Type B pancreatic cell (in vitro differentiated cells): ENCODE results near the gene PKP3. TPM values are rescaled to one million over a fixed set of nuclear protein-coding genes. Genes with fewer than 3 reads are reported as not detected.

Experiments
- DNase-seq: peaks from one replicate; pipeline ENCODE4 v3.0.0; 2021; ENCODE audit warnings: mixed read lengths; ENCODE audit not compliant: unreplicated experiment; ENCODE audit errors: extremely low spot score
- H3K27ac Mint-ChIP-seq: 2 replicates; pipeline ENCODE4 v1.8.0; 2021; ENCODE audit warnings: mild to moderate bottlenecking, mixed read lengths
- H3K27me3 Mint-ChIP-seq: 2 replicates; pipeline ENCODE4 v1.8.0; 2021; ENCODE audit warnings: mixed read lengths
- H3K36me3 Mint-ChIP-seq: 2 replicates; pipeline ENCODE4 v1.8.0; 2021; ENCODE audit warnings: mixed read lengths
- H3K4me1 Mint-ChIP-seq: one replicate; pipeline ENCODE4 v1.8.0; 2021; ENCODE audit warnings: mixed read lengths; ENCODE audit not compliant: unreplicated experiment
- H3K4me3 Mint-ChIP-seq: 2 replicates; pipeline ENCODE4 v1.8.0; 2021; ENCODE audit warnings: mild to moderate bottlenecking, mixed read lengths
- H3K9me3 Mint-ChIP-seq: 2 replicates; pipeline ENCODE4 v1.8.0; 2021; ENCODE audit warnings: mixed read lengths
- CTCF ChIP-seq: fragments of 200-600 bp; sonication (generic); conservative IDR thresholded peaks from 2 replicates; pipeline ENCODE4 v1.5.0; 2021; ENCODE audit warnings: antibody characterized with exemption, mild to moderate bottlenecking
- total RNA-seq: library from RNA; stranded (reverse); gene quantifications from 2 replicates; pipeline ENCODE4 v1.2.1, GENCODE V29; 2021; ENCODE audit warnings: low replicate concordance

PKP3 gene
- total RNA-seq, 1 donor from 2014 or later = 51.6 TPM

- TF ChIP-seq CTCF = no peak
- H3K27ac Mint-ChIP-seq = no peak overlapping the region
- peaks cover 20% of the 10 kb centered on the region for H3K36me3 Mint-ChIP-seq
- H3K27me3 Mint-ChIP-seq = no peaks in the 10 kb centered on the region
- no peaks in the 10 kb centered on the region for H3K9me3 Mint-ChIP-seq
- no peaks in the 10 kb centered on the region for H3K4me1 Mint-ChIP-seq
- no peak for DNase-seq
- no peak overlapping the region for H3K4me3 Mint-ChIP-seq
Observed at GRCh38 chr11:372809-373715, 20.9 kb upstream of the PKP3 start.

DNA sequence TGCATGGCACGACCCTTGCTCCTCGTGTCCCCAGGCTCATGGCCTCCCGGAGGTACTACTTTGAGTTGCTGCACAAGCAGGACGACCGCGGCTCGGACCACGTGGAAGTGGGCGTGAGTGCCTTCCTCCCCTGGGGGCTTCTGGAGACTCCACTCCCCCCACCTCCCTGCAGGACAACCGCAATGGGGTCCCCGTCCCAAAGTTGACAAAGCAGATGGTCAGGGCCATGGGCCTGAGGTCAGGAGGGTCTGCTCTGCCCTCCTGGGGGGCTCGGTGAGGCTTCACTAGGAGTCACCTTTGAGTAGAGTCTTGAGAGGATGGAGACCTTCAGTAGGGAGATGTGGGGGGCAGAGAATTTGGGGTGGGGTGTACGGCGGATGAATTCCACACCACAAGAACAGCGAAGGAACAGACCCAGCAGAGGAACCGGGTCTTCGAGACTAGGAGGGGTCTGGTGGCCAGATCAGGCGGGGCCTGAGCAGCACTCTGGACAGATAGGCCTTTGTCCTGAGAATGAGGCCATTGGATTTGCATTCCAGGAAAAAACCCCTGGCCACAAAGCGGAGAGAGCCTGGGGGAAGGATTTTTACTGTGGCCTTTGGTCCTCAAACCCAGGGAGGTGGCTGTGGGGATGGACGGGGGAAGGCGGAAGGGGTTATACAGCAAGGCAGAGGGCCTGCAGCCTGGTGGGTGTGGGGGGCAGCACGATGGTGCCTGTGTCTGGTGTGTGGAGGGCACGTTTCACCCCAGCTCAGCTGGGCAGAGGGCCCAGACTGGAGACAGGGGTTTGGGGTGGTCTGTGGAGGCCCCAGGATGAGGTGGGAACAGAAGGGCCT is 20.1 kb upstream of the PKP3 start:
- Mint-ChIP-seq H3K36me3 (peaks cover 27% of the 10 kb centered on the region), H3K27ac (no peak overlapping the region), H3K9me3 (no peaks in the 10 kb centered on the region), H3K27me3 (no peaks in the 10 kb centered on the region), H3K4me3 (no peak overlapping the region), H3K4me1 (no peaks in the 10 kb centered on the region)
- no peak for DNase-seq
- TF ChIP-seq CTCF = no peak

DNA sequence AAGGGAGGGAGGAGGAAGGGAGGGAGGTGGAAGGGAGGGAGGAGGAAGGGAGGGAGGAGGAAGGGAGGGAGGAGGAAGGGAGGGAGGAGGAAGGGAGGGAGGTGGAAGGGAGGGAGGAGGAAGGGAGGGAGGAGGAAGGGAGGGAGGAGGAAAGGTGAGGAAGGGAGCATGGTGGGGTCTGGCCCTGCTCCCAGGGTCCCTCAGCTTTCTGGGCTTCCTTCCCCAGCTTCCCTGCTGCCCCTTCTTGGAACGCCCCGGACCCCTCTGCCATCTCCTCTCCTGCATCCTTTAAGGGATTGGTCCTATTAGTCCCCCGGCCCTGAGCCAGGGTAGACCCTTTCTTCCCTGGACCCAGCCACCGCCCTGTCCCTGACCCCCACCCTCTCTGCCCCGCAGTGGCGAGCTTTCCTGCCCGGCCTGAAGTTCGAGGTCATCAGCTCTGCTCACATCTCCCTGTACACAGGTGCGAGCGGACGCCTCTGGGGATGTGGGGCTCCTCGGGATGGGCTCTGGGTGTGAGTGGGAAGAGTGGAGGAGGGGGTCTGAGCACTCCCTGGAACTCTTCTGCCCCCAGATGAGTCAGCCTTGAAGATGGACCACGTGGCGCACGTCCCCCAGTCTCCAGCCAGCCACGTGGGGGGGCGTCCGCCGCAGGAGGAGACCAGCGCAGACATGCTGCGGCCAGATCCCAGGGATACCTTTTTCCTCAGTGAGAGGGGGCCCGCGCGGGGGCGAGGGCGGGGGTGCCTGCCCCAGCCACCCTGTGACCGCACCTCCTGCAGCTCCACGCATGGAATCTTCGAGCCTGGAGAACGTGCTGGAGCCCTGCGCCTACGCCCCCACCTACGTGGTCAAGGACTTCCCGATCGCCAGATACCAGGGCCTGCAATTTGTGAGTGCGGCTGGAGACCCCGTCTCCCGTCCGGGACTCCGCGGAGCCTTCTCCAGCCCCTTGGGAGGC is 18.7 kb upstream of the PKP3 start:
- H3K27me3 Mint-ChIP-seq = no peaks in the 10 kb centered on the region
- DNase-seq = no peak
- no peak for TF ChIP-seq CTCF
- no peaks in the 10 kb centered on the region for H3K9me3 Mint-ChIP-seq
- H3K36me3 Mint-ChIP-seq = peaks cover 28% of the 10 kb centered on the region
- no peak overlapping the region for H3K27ac Mint-ChIP-seq
- H3K4me3 Mint-ChIP-seq = no peak overlapping the region
- no peaks in the 10 kb centered on the region for H3K4me1 Mint-ChIP-seq

GRCh38 chr11:376531-377173 is 17.4 kb upstream of the PKP3 start:
- Mint-ChIP-seq H3K27me3 (no peaks in the 10 kb centered on the region), H3K4me3 (no peak overlapping the region), H3K36me3 (peaks cover 24% of the 10 kb centered on the region), H3K9me3 (no peaks in the 10 kb centered on the region), H3K27ac (no peak overlapping the region), H3K4me1 (no peaks in the 10 kb centered on the region)
- TF ChIP-seq CTCF = no peak
- DNase-seq = no peak
